Ovary (tissue), 9 donors: Measurements from ENCODE around the gene ABHD17C. TPM values are rescaled to one million over a fixed set of nuclear protein-coding genes. Genes with fewer than 3 reads are reported as not detected.

Source experiments
- DNase-seq, 5 donors: peaks; one replicate each; pipeline ENCODE4 v3.0.0-alpha.2; 2019 to 2020
- H3K27ac ChIP-seq, 2 donors: fragments of 200-600 bp; one replicate each; pipeline versions ENCODE4 v1.5.1 to v1.8.0; 2019 to 2022
- H3K27me3 ChIP-seq: fragments of 200-600 bp; one replicate; pipeline ENCODE4 v1.8.0; 2022
- H3K36me3 ChIP-seq: fragments of 200-600 bp; sonication (generic); one replicate; pipeline ENCODE4 v1.5.1; 2019
- H3K4me1 ChIP-seq: one replicate; pipeline ENCODE4 v1.8.1; 2013; ENCODE audit warnings: mild to moderate bottlenecking, moderate library complexity; ENCODE audit not compliant: insufficient read depth
- H3K4me3 ChIP-seq: fragments of 200-600 bp; sonication (generic); one replicate; pipeline ENCODE4 v1.5.1; 2017
- H3K9me3 ChIP-seq, 2 donors: fragments of 200-600 bp in 1 of 2; sonication (generic) in 1 of 2; one replicate each; pipeline versions ENCODE4 v1.5.1 to v1.8.1; 2013 to 2019; ENCODE audit warnings: mild to moderate bottlenecking in 1 of 2, moderate library complexity in 1 of 2
- EP300 ChIP-seq: sonication (generic); formaldehyde crosslinking; IDR thresholded peaks from one replicate; pipeline ENCODE4 v1.6.1; 2017; ENCODE audit warnings: antibody characterized with exemption
- POLR2A ChIP-seq: fragments of 450-650 bp; IDR thresholded peaks from one replicate; pipeline ENCODE4 v1.6.1; 2017; ENCODE audit warnings: antibody characterized with exemption, mild to moderate bottlenecking, moderate library complexity
- WGBS, 3 donors: extraction: QIAGEN DNeasy Blood & Tissue Kit in 1 of 3; methylation state at CpG; one replicate each; pipeline versions ENCODE4 v1.1.5 to v1.1.7; 2013 to 2017; 5-methylcytosine and 5-hydroxymethylcytosine counted together
- intact Hi-C, 4 donors: fragments of 100-400 bp; cut with DNase I; formaldehyde crosslinking; loops; one replicate each; pipeline versions ENCODE4 v1.11.0 to v1.15.1; 2022 to 2023
- polyA plus RNA-seq, 2 donors: library from polyadenylated mRNA; stranded (reverse); fragments of 200-250 nt in 1 of 2; fragments of 350-450 nt in 1 of 2; fragmentation: Illumina TruSeq in 1 of 2; extraction: RNeasy Lipid Tissue Mini Kit (QIAGEN cat#74804) in 1 of 2; gene quantifications; one replicate each; pipeline ENCODE4 v1.2.3, GENCODE V29; 2013 to 2014
- total RNA-seq, 7 donors: library from RNA; depleted of rRNA in 2 of 7; stranded (reverse); fragments of >200 nt in 2 of 7; fragmentation: NEBNext Ultra II Directional in 3 of 7; extraction: Animal tissue kit (Norgen Biotek cat#: 25700) in 3 of 7; gene quantifications; one replicate each; pipeline versions ENCODE4 v1.1.0 to v1.2.4, GENCODE V29; 2016 to 2023
- TF ChIP-seq, protein P1 (sequence below), 3 donors: fragments of 450-650 bp in 2 of 3; fragments of 200-600 bp in 1 of 3; IDR thresholded peaks; one replicate each; pipeline versions ENCODE4 v1.5.1 to v1.8.0; 2016 to 2022; ENCODE audit warnings: antibody characterized with exemption in 3 of 3, mild to moderate bottlenecking in 1 of 3
- donor health status: DM: no; HTN: no; CAD: no; lungs with moderate emphysema.
- donor health status: DM: no; HTN: no; CAD: no.
- donor health status: Bipolar disorder and iron deficiency.
- donor health status: DM: yes; HTN: yes; CAD: no.
- donor health status: DM: no; HTN: no; CAD: no.
- donor health status: DM: yes; HTN: yes; CAD: no.

The ABHD17C gene
- total and polyA plus RNA-seq, 9 donors, result 1.2 to 5.6 (median 3.6) TPM

DNA sequence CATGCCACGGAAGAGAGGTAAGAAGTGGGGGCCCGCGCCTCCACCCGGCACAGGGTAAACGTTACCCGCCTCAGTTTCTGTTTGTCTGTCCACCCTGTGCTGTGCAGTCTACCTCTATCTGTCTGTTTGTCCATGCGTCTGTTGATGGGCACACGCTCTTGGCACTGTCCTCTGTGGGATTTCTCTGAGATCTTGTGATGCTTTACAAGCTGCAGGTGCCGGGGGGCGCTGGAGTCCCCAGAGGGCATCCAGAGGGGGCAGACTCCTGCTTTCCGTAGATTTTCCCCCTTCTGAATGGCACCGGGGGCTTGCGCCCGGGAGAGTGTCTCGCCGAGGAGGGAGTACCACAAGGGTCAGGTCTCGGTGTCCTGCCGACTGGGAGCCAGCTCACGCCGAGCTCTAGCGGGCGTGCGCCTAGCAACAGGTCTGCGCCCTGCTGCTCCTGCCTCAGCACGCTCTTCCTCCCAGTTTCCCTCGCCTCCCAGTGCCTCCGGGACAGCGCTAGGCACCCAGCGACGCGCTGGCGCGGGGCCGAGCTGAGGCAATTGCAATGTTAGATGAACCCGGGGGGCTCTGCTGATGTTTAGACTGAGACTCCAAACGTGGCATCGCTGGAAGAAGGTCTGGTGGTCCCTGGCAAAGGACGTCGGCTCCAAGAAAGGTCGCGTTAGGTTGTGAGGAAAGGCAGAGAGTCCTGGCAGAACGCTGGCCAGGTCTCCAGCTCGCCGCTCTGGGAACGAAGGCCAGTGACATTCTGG lies 84.7 kb downstream of the ABHD17C start:
- WGBS, 3 donors, result 0 to 3% (median 1%) methylated on average over 45 of the region's 45 CpGs
- peak in 4 of 5 donors; percentile 25 to 66 (median 45) for DNase-seq

DNA sequence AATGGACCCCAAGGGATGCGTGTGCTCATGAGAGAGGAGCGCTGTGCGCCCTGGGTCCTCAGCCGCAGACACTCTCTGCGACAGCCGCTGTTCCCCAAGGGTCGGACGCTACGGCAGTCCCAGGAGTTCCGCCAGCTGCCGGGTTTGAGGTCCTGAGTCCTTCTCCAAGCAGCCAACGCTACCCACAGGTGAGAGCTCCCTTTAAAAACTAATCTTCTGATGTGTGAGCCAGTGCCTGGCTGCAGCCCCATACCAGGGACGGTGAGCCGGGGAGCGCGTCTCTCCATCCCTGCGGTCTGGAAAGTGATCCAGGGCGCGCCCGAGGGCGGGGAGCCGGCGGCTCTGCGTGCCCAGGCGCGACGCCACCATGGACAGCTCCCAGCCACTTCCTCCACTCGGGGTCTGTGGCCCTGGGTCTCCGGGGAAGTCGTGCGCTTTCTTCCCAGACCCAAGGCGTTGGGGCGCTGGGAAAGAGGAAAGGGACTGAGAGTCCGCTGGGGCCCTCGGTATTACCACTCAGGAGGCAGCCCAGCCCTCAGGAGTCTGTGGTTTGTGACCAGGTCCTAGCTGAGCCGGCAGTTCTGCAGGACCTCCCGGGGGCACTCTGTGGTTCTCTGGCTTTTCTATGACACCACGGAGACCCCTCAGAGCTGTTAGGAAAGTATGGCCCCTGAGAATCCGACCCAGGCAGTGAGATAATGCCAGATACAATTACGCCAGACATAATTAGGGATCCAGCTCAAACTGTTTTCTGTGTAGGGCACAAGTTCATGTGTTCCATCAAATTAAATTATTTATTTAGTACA lies 85.5 kb downstream of the ABHD17C start:
- no peak overlapping the region for H3K4me3 ChIP-seq
- intact Hi-C loops, result loop anchor here in 2 of 4 donors (10.0 kb wide), 3 partner anchors 184 to 326 kb away; no protein-coding TSS in a partner anchor
- TF ChIP-seq EP300 (no peak), POLR2A (no peak)
- TF ChIP-seq, protein P1, sequence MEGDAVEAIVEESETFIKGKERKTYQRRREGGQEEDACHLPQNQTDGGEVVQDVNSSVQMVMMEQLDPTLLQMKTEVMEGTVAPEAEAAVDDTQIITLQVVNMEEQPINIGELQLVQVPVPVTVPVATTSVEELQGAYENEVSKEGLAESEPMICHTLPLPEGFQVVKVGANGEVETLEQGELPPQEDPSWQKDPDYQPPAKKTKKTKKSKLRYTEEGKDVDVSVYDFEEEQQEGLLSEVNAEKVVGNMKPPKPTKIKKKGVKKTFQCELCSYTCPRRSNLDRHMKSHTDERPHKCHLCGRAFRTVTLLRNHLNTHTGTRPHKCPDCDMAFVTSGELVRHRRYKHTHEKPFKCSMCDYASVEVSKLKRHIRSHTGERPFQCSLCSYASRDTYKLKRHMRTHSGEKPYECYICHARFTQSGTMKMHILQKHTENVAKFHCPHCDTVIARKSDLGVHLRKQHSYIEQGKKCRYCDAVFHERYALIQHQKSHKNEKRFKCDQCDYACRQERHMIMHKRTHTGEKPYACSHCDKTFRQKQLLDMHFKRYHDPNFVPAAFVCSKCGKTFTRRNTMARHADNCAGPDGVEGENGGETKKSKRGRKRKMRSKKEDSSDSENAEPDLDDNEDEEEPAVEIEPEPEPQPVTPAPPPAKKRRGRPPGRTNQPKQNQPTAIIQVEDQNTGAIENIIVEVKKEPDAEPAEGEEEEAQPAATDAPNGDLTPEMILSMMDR (IDR thresholded peaks at IDR 0.05), result no peak
- WGBS, 3 donors, result 5 to 8% (median 6%) methylated on average over 32 to 40 of the region's 40 CpGs
- no peaks in the 10 kb centered on the region for H3K27me3 ChIP-seq
- DNase-seq, result peak; percentile 42 to 81 (median 67)
- no peaks in the 10 kb centered on the region for H3K36me3 ChIP-seq
- H3K9me3 ChIP-seq, result no peaks in the 10 kb centered on the region
- peaks cover 15% of the 10 kb centered on the region for H3K4me1 ChIP-seq
- H3K27ac ChIP-seq, result no peak overlapping the region

More for the DNA sequence above, 84.7 kb downstream of the ABHD17C start:
- Histone ChIP-seq H3K4me1 (peaks cover 15% of the 10 kb centered on the region), H3K9me3 (no peaks in the 10 kb centered on the region), H3K4me3 (peak overlapping the region; percentile 41), H3K27me3 (no peaks in the 10 kb centered on the region), H3K36me3 (no peaks in the 10 kb centered on the region), H3K27ac (no peak overlapping the region)
- TF ChIP-seq, protein P1 (IDR thresholded peaks at IDR 0.05), result no peak
- no peak for TF ChIP-seq POLR2A
- no peak for TF ChIP-seq EP300
- intact Hi-C loops, result loop anchor here (2.0 to 10.0 kb wide), 9 partner anchors 185 to 485 kb away; no protein-coding TSS in a partner anchor

DNA sequence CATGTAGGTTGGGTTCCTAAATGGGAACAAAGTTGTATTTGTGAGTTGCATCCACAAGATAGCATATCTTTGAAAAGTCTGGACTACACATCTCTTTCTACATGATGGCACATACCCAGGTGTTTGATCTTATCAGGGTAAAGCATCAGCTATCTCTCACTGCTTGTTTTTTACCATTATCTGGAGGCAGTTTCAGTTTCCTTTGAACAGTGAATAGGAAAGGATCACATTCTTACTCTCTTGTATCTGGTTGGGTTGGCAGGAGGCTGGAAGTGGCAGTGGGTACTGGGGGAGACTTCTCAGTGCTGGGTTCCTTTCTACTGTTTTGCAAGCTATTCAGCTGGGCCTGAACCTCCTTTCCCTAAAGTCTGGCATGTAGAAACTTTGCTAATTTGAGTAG lies 88.2 kb downstream of the ABHD17C start:
- no peaks in the 10 kb centered on the region for H3K27me3 ChIP-seq
- H3K36me3 ChIP-seq, result no peaks in the 10 kb centered on the region
- peaks cover 12% of the 10 kb centered on the region for H3K4me1 ChIP-seq
- intact Hi-C loops, result loop anchor here in 2 of 4 donors (10.0 kb wide), 3 partner anchors 182 to 328 kb away; no protein-coding TSS in a partner anchor
- H3K4me3 ChIP-seq, result no peak overlapping the region
- H3K27ac ChIP-seq, result no peak overlapping the region
- H3K9me3 ChIP-seq, result no peaks in the 10 kb centered on the region
- TF ChIP-seq, protein P1 (IDR thresholded peaks at IDR 0.05), result no peak
- TF ChIP-seq EP300, result no peak
- TF ChIP-seq POLR2A, result no peak
- DNase-seq, result no peak

DNA sequence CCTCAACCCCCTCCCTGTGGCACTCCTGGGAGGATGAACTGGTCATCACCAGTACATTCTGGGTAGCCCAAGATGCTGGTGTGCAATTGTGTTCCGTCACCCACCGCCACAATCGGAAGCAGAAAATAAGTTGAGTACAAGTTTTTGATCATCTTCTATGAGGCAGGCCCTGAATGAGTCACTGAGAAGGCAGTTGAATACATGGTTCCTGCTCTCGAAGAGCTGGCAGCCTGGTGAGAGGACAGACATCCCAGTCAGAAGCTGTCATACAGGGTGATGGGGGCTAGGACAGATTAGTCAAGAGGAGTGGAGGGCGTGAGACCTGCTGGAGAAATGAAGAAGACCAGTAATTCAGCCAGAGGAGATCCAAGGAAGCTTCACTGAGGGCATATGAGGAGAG lies 90.2 kb downstream of the ABHD17C start:
- H3K4me3 ChIP-seq, result no peak overlapping the region
- no peaks in the 10 kb centered on the region for H3K36me3 ChIP-seq
- H3K9me3 ChIP-seq, result no peaks in the 10 kb centered on the region
- no peak for DNase-seq
- no peak overlapping the region for H3K27ac ChIP-seq
- no peaks in the 10 kb centered on the region for H3K27me3 ChIP-seq
- TF ChIP-seq POLR2A (no peak), EP300 (no peak)
- TF ChIP-seq, protein P1 (IDR thresholded peaks at IDR 0.05), result no peak
- WGBS, 3 donors, result 95 to 97% (median 97%) methylated on average over 5 of the region's 5 CpGs
- H3K4me1 ChIP-seq, result peaks cover 4% of the 10 kb centered on the region
- intact Hi-C loops, result loop anchor here in 3 of 4 donors (2.0 to 10.0 kb wide), 4 partner anchors 41 to 331 kb away; no protein-coding TSS in a partner anchor
